Neutrophil (primary cell): Measurements from ENCODE around the gene NXT1.

Experiments
- H3K27ac ChIP-seq: fragments of 200-600 bp; sonication (generic); 2 replicates; pipeline ENCODE4 v1.5.1; 2016; ENCODE audit warnings: mild to moderate bottlenecking, moderate library complexity
- H3K27me3 ChIP-seq: fragments of 200-600 bp; sonication (generic); 2 replicates; pipeline ENCODE4 v1.6.0; 2016; ENCODE audit warnings: mild to moderate bottlenecking
- H3K36me3 ChIP-seq: fragments of 200-600 bp; sonication (generic); 2 replicates; pipeline ENCODE4 v1.5.1; 2017
- H3K4me1 ChIP-seq, 2 experiments: fragments of 200-600 bp in 1 of 2; sonication (generic) in 1 of 2; 1 replicate in 1 of 2; 2 replicates in 1 of 2; pipeline versions ENCODE4 v1.5.1 to v1.6.1; 2013 to 2016; ENCODE audit warnings: low read depth in 1 of 2, low read length in 1 of 2, mild to moderate bottlenecking in 1 of 2, moderate library complexity in 1 of 2; ENCODE audit not compliant: control insufficient read depth in 1 of 2, insufficient read depth in 1 of 2
- H3K4me3 ChIP-seq, 2 experiments: fragments of 200-600 bp in 1 of 2; sonication (generic) in 1 of 2; 1 replicate in 1 of 2; 2 replicates in 1 of 2; pipeline ENCODE4 v1.5.1; 2013 to 2016; ENCODE audit warnings: low read depth in 1 of 2, low read length in 1 of 2, mild to moderate bottlenecking in 1 of 2, moderate library complexity in 1 of 2
- H3K9me3 ChIP-seq: fragments of 200-600 bp; sonication (generic); 2 replicates; pipeline ENCODE4 v1.5.1; 2016
- TF ChIP-seq, protein P1 (sequence below): fragments of 200-600 bp; sonication (generic); IDR thresholded peaks from 2 replicates; pipeline ENCODE4 v1.5.1; 2016; ENCODE audit warnings: antibody characterized with exemption

NXT1 gene

DNA sequence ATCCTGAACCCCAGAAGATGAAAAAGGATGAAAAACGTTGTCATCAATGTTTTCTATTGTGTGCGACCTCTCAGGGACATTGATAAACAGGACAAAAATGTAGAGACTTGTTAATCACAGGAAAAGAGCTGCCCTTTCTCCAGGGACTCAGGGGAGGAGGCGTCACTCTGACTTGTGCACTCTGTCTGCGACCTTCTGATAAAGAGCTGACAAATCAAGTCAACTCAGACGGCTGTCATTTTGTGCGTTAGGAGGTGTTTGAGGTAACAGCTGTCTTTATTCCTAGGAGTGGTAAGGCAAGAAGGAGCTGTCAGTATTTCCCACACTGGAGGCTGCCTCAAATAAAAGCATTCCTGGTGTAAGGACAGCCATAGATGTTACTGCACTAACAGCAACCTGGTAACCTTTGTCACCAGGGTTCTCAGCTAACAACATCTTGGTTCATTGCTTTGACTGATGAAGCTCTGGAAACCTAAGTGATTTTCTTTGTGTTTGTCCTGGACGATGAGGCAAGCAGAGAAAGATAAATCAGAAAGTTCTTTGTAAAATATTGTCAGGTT lies 38.6 kb upstream of the NXT1 start:
- Histone ChIP-seq H3K36me3 (no peaks in the 10 kb centered on the region), H3K27me3 (no peaks in the 10 kb centered on the region)
- TF ChIP-seq, protein P1, sequence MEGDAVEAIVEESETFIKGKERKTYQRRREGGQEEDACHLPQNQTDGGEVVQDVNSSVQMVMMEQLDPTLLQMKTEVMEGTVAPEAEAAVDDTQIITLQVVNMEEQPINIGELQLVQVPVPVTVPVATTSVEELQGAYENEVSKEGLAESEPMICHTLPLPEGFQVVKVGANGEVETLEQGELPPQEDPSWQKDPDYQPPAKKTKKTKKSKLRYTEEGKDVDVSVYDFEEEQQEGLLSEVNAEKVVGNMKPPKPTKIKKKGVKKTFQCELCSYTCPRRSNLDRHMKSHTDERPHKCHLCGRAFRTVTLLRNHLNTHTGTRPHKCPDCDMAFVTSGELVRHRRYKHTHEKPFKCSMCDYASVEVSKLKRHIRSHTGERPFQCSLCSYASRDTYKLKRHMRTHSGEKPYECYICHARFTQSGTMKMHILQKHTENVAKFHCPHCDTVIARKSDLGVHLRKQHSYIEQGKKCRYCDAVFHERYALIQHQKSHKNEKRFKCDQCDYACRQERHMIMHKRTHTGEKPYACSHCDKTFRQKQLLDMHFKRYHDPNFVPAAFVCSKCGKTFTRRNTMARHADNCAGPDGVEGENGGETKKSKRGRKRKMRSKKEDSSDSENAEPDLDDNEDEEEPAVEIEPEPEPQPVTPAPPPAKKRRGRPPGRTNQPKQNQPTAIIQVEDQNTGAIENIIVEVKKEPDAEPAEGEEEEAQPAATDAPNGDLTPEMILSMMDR: no peak

DNA sequence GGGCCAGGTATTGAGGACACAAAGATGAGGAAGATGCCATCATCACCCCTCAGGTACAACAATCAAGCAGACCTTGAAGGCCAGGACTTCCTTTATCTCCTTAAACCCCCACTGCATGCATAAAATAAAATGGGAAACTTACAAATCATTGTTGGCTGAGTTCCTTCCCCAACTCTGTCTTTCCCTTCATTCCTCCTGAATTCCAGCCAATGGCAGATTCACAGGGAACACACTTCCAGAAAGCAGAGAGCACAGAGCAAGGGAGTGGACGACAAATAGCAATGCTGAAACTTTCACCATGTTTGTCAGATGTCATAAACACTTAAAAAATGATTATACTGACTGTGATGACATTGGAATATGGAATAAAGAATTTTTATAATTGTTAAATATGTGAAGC lies 37.3 kb upstream of the NXT1 start:
- no peaks in the 10 kb centered on the region for H3K36me3 ChIP-seq
- no peaks in the 10 kb centered on the region for H3K4me1 ChIP-seq
- H3K27ac ChIP-seq: no peak overlapping the region
- TF ChIP-seq, protein P1: no peak
- no peaks in the 10 kb centered on the region for H3K9me3 ChIP-seq
- no peaks in the 10 kb centered on the region for H3K27me3 ChIP-seq
- no peak overlapping the region for H3K4me3 ChIP-seq

More for the DNA sequence above, 38.6 kb upstream of the NXT1 start:
- H3K4me1 ChIP-seq: no peaks in the 10 kb centered on the region
- no peaks in the 10 kb centered on the region for H3K9me3 ChIP-seq
- no peak overlapping the region for H3K4me3 ChIP-seq
- no peak overlapping the region for H3K27ac ChIP-seq

DNA sequence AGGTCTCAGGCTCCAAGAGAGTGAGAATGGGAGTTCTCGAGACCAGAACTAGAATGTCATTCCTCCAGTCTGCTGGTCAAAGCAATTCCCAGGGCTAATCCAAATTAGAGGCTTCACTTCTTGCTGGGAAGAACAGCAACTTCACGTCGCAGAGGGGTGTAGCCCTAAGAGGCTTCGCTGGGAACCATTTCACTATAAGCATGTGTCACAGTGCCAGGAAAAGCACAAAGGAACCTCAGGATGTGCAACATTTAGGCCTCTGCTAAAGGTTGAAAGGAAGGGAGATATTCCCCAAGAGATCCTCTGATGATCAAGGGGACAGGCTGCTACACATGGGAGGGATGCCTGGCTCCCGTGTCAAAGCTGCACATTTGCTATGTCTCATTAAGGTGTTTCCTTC lies 35.9 kb upstream of the NXT1 start:
- H3K27ac ChIP-seq: no peak overlapping the region
- H3K36me3 ChIP-seq: no peaks in the 10 kb centered on the region
- TF ChIP-seq, protein P1: no peak
- no peaks in the 10 kb centered on the region for H3K9me3 ChIP-seq
- H3K4me3 ChIP-seq: no peak overlapping the region
- H3K27me3 ChIP-seq: no peaks in the 10 kb centered on the region
- H3K4me1 ChIP-seq: no peaks in the 10 kb centered on the region

DNA sequence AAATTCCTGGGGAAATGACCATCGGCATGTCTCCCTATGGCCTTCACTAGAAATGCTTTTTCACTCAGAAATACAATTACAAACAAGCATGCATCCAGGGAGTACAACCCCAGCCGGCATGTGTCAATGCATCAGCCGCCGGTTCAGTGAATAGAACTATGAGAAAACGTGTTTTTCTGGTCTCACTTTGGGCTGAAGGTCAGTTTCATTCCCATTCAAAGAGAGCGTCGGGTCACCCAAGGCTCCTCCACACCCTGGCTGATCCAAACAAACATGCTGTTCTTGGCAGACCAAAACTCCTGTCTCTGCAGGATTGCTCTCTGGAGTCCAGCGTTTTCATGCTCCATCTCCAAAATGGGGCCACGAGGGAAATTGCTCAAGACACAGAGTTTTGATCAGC lies 35.5 kb upstream of the NXT1 start:
- Histone ChIP-seq H3K36me3 (no peaks in the 10 kb centered on the region), H3K27me3 (no peaks in the 10 kb centered on the region), H3K9me3 (no peaks in the 10 kb centered on the region), H3K4me3 (no peak overlapping the region), H3K27ac (no peak overlapping the region), H3K4me1 (no peaks in the 10 kb centered on the region)
- TF ChIP-seq, protein P1: no peak

DNA sequence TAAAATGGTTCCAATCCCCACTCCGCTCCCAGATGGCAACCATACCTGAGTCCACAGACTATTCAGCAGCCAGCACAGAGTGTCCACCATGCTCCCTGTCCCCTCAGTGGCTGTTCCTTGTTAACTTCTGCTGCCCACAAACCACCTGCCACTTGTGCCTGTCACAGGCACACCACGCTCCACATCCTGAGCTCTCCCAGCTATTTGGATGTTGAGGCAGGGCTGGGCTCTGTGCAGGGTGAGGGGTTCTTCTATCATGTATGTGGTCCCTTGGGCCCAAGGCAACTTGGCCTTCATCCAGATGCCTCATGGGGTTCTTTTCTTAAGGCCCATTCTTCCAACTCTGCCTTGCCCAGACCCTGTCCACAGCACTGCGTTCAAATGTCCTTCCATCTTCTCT lies 34.0 kb upstream of the NXT1 start:
- TF ChIP-seq, protein P1: no peak
- Histone ChIP-seq H3K27me3 (no peaks in the 10 kb centered on the region), H3K9me3 (no peaks in the 10 kb centered on the region), H3K4me3 (no peak overlapping the region), H3K4me1 (no peaks in the 10 kb centered on the region), H3K36me3 (no peaks in the 10 kb centered on the region), H3K27ac (no peak overlapping the region)

DNA sequence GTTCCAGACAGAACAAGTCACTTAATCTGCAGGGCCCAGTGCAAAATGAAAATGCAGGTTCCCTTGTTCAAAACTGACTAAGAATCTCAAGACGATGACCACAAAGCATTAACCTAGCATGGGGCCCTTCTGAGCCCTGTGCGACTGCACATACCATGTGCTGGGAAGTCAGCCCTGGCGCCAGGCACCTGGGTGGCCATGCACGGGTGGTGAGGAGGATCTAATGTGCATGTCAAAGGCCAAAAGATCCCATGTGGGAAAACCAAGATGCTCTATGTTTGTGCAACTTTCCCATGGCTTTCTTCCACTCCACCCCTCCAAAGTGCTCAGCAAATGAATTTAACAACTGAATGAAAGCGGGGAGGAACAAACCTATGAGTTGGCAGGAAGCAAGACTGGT lies 33.5 kb upstream of the NXT1 start:
- no peaks in the 10 kb centered on the region for H3K9me3 ChIP-seq
- no peaks in the 10 kb centered on the region for H3K27me3 ChIP-seq
- H3K36me3 ChIP-seq: no peaks in the 10 kb centered on the region
- H3K27ac ChIP-seq: no peak overlapping the region
- no peak overlapping the region for H3K4me3 ChIP-seq
- no peaks in the 10 kb centered on the region for H3K4me1 ChIP-seq
- TF ChIP-seq, protein P1: no peak
